GM06990 (cell line): ENCODE results near the gene ITPRIPL2.

Experiments
- DNase-seq: peaks from one replicate; pipeline ENCODE4 v3.0.0-alpha.2; 2011; ENCODE audit not compliant: insufficient read length; ENCODE audit errors: extremely low read depth
- H3K27me3 ChIP-seq: replicated peaks from 2 replicates; pipeline ENCODE4 v1.6.0; 2011; ENCODE audit warnings: low read length; ENCODE audit not compliant: control insufficient read depth, insufficient read depth
- H3K36me3 ChIP-seq: 2 replicates; pipeline ENCODE4 v1.5.1; 2011; ENCODE audit warnings: low read length; ENCODE audit not compliant: control insufficient read depth, insufficient read depth
- H3K4me3 ChIP-seq: replicated peaks from 2 replicates; pipeline ENCODE4 v1.5.1; 2011; ENCODE audit warnings: low read depth, mild to moderate bottlenecking, control low read depth, low read length
- CTCF ChIP-seq: IDR thresholded peaks from 2 replicates; pipeline ENCODE4 v1.5.1; 2011; ENCODE audit warnings: low read length, control low read depth, mild to moderate bottlenecking, inconsistent platforms; ENCODE audit not compliant: insufficient read depth, poor library complexity, severe bottlenecking

Gene ITPRIPL2

GRCh38 chr16:19114359-19115147, 789 bp downstream of the ITPRIPL2 start:
- TF ChIP-seq CTCF, result no peak
- H3K36me3 ChIP-seq, result no peaks in the 10 kb centered on the region
- peak overlapping the region; percentile 62 for H3K4me3 ChIP-seq
- no peaks in the 10 kb centered on the region; the same call in 1 of the 2 replicates for H3K27me3 ChIP-seq
- peak; percentile 73 for DNase-seq

DNA sequence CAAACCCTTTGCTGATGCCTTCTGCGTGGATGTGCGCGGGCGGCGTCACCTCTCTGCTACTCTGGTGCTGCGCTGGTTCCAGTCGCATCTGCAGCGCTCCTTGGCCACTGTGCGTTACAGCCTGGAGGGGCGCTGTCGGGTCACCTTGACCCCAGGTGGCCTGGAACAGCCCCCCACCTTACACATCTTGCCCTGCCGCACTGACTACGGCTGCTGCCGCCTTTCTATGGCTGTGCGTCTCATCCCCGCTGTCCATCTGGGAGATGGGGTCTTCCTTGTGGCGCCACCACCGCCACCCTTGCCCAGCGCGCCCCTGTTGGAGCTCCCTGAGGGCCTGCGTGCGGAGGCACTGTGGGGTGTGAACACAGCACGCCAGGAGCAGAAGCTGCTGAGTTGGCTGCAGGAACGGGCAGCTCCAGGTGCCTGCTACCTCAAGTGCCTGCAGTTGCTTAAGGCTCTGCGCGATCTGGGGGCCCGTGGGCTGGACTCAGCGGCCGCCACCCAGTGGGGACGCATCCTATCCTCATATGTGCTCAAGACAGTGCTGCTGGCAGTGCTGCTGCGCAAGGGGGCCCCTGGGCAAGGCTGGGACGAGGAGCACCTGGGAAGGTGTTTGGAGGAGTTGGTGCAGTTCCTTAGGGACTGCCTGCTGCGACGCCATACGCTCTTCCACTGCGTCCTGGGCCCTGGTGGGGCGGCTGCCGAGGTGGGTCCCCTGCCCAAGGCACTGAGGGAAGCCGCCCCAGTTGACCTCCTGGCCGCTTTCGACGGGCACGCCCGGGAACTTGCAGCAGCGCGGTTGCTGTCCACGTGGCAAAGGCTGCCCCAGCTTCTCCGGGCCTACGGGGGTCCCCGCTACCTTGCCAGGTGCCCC, 1.6 kb downstream of the ITPRIPL2 start:
- no peak for TF ChIP-seq CTCF
- no peaks in the 10 kb centered on the region; the same call in 1 of the 2 replicates for H3K27me3 ChIP-seq
- DNase-seq, result no peak
- no peak overlapping the region for H3K4me3 ChIP-seq
- no peaks in the 10 kb centered on the region for H3K36me3 ChIP-seq

- no peak for DNase-seq
- Histone ChIP-seq H3K36me3 (no peaks in the 10 kb centered on the region), H3K4me3 (no peak overlapping the region), H3K27me3 (no peaks in the 10 kb centered on the region; the same call in 1 of the 2 replicates)
- TF ChIP-seq CTCF, result no peak
These were observed 3.1 kb downstream of the ITPRIPL2 start for GRCh38 chr16:19116711-19117449.

GRCh38 chr16:19118938-19119431, 5.2 kb downstream of the ITPRIPL2 start:
- peak; percentile 31 for DNase-seq
- H3K27me3 ChIP-seq, result no peaks in the 10 kb centered on the region
- no peak for TF ChIP-seq CTCF
- H3K4me3 ChIP-seq, result peak overlapping the region; percentile 41
- H3K36me3 ChIP-seq, result no peaks in the 10 kb centered on the region

GRCh38 chr16:19119564-19119963, 5.8 kb downstream of the ITPRIPL2 start:
- no peak for TF ChIP-seq CTCF
- Histone ChIP-seq H3K27me3 (no peaks in the 10 kb centered on the region), H3K36me3 (no peaks in the 10 kb centered on the region), H3K4me3 (peak overlapping the region; percentile 41; the same call in 1 of the 2 replicates)
- peak; percentile 51 for DNase-seq
